KBM-7 (cell line): ENCODE results near the gene OPHN1.

Experiments used
- DNase-seq: peaks from one replicate; pipeline ENCODE4 v3.0.0-alpha.2; 2015
- in situ Hi-C: fragments of 300-500 bp; cut with MboI; formaldehyde crosslinking; loops from 2 replicates; pipeline ENCODE4 v1.14.3; 2020; ENCODE audit warnings: low sequenced_read_pairs, low pct_unique_long_range_greater_than_20kb, mixed read lengths

OPHN1 gene

DNA sequence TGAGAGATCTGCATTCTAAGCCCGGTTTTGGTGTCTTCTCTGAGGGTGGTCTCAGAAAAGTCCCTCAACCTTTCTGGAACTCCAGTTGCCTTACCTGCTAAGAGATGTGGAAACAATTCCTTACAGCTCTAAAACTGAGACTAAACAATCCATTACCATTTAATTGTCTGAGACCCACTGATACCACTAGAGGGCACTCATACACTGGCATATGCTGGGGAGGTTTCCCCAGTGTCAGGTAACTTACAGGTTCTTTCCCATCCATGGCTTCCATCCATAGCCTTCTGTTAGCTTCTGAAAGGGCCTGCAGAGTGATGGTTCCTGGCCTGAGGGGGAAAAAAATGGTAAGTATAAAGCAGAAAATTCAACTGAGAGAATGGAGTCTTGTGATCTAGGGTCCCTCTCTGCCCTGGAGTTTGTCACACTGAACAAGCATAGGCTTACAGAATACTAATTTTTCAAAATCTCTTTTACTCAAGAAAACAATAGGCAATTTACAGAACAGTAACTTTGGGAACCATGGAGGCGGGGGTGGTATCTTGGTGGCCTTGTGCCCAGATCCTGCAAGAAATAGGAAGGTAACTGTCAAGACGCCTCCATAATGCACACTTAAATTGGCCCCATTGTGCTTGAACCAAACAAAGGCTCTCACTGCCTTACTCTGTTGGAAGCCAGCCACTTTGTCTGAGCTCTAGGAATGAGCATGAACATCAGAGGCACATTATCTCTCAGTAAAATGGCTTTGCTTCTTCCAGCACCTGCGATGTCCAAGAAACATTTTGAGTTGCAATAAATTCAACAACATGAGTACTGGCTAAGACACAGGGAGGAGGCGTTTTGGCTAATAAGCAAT lies 236.1 kb downstream of the OPHN1 start:
- peak; percentile 67 for DNase-seq
- in situ Hi-C loops, result loop anchor here (25.0 kb wide), 2 partner anchors 265 to 515 kb away; no protein-coding TSS in a partner anchor

DNA sequence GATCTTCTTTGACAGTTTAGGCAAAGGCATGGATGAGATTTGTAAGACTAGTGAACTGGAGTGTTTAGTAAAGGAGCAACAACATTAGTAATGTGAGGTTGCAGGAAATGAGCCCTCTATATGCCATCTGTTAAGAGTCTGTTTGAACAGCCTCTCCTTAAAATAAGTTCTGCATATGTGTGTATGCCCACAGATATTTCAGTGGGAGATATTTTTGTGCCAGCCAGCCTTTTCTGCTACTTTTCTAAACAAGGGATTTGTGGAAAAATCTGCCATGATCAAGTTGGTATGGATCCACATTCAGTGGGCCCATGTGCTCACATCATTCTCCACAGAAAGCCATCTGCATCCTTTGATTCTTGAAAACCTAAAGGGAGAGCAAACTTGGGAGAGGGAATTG lies 237.7 kb downstream of the OPHN1 start:
- no peak for DNase-seq
- in situ Hi-C loops, result loop anchor here (25.0 kb wide), 2 partner anchors 267 to 517 kb away; no protein-coding TSS in a partner anchor

DNA sequence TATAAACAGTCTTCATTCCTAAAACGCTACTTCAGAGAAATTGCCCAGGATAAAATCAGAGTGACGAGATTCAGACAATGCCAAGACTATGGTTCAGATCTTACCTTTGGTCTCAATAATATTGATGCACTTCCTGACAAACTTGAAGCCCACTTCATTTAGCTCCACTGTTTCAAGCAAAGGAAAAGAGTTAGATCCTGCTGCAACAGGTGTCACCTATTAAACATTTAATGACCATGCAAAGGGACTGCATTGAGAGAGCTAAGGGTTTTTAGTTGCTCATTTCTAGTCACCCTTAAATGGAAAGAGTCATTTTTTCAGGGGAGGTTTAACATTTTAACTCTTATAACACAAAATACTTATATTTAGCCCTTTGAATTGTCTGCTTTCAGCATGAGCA lies 239.5 kb downstream of the OPHN1 start:
- no peak for DNase-seq
- in situ Hi-C loops, result loop anchor here (25.0 kb wide), 2 partner anchors 269 to 519 kb away; no protein-coding TSS in a partner anchor

DNA sequence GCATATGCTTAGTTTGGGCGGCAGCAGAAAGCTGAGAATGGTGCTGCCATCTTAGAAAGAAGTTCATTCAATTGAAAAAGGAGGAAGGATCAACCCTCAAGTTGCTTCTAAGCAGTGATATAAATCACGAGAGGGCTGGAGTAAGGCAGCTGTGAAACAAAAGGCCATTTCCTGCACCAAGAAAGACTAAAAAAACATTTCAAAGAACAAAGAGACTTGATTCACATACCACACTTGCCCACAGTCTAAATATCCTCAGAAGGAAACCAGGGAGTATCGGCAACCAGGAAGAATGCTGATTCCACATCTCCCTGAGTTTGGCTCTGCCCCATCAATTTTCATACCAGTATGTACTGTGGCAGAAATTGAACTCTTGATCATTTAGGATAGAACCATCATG lies 240.1 kb downstream of the OPHN1 start:
- in situ Hi-C loops, result loop anchor here (25.0 kb wide), 2 partner anchors 269 to 519 kb away; no protein-coding TSS in a partner anchor
- DNase-seq, result no peak

DNA sequence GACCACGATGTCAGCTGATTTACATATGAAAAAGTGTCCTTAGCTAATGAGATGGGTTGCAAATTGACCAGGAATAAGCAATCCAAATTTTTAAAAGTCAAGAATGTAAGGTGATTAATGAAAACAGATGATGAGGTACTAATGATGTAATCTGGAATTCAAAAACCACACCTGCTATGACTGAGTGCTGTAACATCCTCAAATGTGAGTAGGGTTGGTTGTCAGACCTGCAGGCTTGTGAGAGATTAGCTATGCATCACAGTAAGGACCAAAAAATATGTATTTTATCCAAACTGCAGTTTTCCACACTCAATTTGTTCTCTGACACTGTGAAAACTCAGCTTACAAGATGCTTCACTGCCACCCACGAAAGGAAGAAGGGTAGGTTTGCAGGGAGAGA lies 242.5 kb downstream of the OPHN1 start:
- in situ Hi-C loops, result loop anchor here (25.0 kb wide), 2 partner anchors 272 to 522 kb away; no protein-coding TSS in a partner anchor

DNA sequence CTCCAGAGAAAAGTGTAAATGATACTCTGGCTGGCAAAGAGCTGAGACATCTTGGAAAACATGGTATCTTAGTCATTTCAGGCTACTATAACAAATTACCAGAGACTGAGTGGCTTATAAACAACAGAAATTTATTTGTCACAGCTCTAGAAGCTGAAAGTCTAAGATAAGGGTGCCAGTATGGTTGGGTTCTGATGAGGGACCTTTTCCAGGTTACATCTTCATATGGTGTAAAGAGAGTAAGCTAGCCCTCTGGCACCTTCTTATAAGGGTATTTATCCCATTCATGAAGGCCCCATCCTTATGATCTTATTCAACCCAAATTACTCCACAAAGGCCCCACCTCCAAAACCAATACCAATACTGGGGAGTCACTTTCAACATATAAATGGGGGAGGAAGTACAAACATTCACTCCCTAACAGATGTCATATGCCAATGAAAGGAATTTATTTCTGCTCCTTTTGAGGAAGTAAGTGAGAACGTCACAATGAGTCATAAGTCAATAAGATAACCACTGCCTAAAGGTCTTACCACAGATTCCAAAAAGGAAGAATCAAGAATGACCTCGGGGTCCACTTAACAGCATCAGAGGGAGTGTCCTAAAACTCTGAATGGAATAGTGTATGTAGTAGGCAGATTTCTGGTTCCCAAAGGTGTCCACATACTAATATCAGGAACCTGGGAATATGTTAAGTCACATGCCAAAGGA lies 246.6 kb downstream of the OPHN1 start:
- in situ Hi-C loops, result loop anchor here (25.0 kb wide), 2 partner anchors 276 to 526 kb away; no protein-coding TSS in a partner anchor
- peak; percentile 81 for DNase-seq

More for the DNA sequence above, 242.5 kb downstream of the OPHN1 start:
- no peak for DNase-seq

DNA sequence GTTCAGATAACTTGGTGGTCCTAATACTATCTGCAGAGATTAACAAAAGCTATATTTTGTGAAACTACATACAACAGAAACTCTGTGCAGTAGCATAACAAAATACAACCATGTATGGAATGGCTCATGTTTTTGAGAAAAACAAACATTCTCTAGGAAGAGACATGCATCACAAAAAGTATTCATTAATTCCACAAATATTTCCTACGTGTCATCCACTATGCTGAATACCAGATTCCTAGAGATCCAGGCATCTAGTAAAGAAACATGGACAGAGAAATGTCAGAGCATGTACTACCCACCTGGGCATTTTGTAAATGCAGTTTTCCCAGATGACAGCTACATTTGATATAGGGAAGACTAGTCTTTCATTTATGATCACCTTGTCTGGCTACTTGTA lies 248.1 kb downstream of the OPHN1 start:
- in situ Hi-C loops, result loop anchor here (25.0 kb wide), 2 partner anchors 277 to 527 kb away; no protein-coding TSS in a partner anchor
- no peak for DNase-seq

DNA sequence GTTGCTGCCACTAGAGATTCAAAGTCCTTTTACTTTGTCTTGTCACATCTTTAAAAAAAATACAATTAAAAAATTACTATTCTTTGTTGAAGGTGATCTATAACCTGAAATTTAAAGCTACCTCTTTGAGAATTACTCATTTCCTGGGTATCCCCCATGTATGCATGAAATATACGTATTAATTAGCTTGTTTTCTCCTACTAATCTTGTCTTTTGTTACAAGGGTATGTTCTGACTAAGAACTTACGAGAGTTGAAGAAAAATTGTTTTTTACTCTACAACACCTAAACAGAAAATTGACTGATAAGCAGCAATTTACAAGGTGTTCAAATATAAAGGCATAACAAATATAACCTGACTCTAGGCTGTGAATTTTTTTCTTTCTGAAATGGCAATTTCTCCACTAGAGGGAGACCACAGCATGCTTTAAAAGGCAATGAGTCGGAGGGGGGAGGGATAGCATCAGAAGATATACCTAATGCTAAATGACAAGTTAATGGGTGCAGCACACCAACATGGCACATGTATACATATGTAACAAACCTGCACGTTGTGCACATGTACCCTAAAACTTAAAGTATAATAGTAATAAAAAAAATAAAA lies 249.6 kb downstream of the OPHN1 start:
- peak; percentile 63 for DNase-seq
- in situ Hi-C loops, result loop anchor here (25.0 kb wide), 2 partner anchors 279 to 529 kb away; no protein-coding TSS in a partner anchor

DNA sequence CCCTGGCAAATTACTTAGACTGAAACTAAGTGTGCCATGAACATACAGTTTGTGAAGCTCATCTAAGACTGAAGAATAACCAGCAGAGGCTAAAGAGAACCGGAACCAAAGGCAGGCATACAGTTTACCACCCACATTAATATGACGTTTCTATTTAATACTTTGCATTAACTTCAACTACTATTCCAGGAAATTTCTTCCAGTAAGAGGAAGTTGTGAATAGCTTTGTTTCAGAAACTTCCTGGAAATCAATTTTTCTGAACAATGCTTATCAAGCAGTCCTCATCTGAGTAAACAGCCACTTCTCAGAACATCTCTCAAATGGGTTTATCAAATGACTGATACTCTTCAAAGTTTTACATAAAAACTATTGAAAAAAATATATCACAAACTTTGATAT lies 252.7 kb downstream of the OPHN1 start:
- in situ Hi-C loops, result loop anchor here (25.0 kb wide), 2 partner anchors 282 to 532 kb away; no protein-coding TSS in a partner anchor
- peak; percentile 21 for DNase-seq

DNA sequence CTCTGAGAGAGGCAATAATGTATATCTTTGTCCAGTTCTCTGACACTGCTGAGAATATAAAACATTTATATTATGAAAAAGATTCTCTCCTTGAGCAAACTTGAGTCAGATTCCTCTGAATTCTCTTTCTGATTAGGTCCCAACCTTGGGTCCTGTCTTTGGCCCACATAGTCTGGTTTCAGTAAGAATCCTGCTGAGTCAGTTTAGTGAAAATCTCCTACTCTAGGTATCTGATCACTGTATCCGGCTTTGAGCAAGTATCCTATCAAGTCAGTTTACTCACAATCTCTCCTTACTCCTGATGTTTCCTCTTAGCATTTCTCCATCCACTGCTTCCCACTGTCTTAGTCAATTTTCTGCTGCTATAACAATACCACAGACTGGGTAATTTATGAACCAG lies 253.9 kb downstream of the OPHN1 start:
- DNase-seq, result no peak
- in situ Hi-C loops, result loop anchor here (25.0 kb wide), 2 partner anchors 283 to 533 kb away; no protein-coding TSS in a partner anchor

DNA sequence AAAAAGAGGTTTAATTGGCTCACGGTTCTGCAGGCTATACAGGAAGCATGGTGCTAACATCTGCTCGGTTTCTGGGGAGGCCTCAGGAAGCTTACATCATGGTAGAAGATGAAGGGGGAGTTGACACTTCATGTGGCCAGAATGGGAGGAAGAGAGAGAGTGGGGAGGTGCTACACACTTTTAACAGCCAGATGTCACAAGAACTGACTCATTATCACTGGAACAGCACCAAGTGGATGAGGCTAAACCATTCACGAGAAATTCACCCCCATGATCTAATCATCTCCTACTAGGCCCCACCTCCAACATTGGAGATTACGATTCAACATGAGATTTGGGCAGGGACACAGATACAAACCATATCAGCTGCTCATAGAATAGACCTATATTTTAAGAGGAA lies 255.8 kb downstream of the OPHN1 start:
- peak; percentile 47 for DNase-seq
- in situ Hi-C loops, result loop anchor here (25.0 kb wide), 2 partner anchors 285 to 535 kb away; no protein-coding TSS in a partner anchor

DNA sequence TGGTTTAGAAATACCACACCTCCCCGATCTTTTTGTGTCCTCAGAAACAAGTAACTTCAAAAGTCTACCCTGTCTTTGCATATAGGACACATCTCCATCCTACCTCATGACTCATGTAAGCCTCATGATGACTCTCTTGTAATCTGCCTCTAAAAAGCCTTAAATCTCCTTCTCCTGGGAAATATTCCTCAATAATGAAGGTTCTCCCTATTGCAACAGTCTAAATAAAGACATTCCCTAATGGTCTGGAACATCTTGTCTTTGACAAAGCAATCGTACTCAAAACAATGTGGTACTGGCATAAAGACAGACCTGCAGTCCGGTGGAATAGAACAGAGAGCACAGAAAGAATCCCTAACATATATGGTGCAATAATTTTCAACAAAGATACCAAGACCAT lies 257.7 kb downstream of the OPHN1 start:
- in situ Hi-C loops, result loop anchor here (25.0 kb wide), 2 partner anchors 287 to 537 kb away; no protein-coding TSS in a partner anchor
- DNase-seq, result no peak

DNA sequence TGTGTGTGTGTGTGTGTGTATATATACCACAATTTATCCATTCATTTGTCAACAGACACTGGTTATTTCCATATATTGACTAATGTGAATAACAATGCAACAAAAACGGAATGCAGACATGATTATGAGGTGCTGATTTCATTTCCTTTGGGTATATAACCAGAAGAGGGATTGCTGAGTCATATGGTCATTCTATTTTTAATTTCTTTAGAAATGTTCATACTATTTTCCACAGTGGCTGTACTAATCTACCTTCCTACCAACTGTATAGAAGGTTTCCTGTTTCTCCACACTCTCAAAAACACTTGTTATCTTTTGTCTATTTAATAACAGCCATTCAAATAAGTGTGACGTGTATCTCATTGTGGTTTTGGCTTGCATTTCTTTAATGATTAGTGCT lies 269.9 kb downstream of the OPHN1 start:
- in situ Hi-C loops, result no loop called here
- DNase-seq, result peak; percentile 32

DNA sequence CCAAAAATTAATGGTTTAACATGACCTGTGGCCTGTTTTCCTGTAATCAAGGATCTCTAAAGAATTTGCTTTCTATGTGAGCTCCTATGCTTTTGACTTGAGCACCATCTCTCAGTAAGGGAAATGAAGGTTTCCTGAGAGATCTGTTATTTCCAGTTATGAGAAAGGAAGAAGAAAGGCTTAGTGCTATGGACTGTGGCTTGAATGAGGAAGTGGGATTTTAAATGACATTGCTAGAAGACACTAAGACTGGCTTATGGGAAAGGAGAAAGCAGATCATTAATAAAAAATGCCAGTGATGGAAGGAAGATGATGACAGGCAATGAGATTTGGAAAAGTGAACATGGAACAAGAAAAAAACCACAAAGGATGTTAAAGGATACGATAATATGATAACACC lies 285.4 kb downstream of the OPHN1 start:
- in situ Hi-C loops, result no loop called here
- DNase-seq, result peak; percentile 57

DNA sequence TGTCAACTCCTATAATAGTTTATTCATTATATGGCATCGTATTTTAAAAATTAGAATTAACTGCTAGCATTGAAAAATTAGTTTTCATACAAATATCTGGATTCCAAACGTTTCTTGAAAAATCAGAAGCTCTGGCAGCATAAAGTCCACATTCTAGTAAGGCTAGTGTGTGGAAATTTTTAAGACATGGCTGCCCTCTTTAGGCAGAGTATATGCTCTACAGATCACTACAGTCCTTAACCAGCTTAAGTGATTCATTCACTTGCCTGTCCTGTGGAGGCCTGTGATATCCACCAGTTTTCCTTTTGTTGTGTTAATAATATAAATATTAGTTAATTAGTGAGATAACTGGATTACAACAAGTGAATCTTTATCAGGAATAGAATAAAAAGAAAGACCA lies 287.2 kb downstream of the OPHN1 start:
- in situ Hi-C loops, result no loop called here
- DNase-seq, result peak; percentile 59

DNA sequence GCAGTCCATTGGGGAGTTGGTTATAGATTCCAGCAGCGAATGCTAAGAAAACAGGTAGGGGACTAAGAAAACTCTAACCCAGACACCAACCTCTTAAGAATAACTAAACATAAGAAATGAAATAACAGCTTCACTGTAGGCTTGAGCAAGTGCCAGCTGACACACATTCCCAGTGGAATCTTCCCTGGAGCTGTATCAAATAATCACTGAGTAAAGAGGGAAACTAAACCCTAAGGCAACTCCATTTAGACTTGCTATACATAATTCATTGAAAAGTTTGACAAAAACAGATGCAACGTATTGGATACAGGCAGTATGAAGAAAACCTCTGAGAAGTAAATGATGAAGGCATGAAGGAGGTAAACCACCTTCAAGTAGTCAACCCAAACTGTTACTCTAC lies 293.5 kb downstream of the OPHN1 start:
- no peak for DNase-seq
- in situ Hi-C loops, result no loop called here

DNA sequence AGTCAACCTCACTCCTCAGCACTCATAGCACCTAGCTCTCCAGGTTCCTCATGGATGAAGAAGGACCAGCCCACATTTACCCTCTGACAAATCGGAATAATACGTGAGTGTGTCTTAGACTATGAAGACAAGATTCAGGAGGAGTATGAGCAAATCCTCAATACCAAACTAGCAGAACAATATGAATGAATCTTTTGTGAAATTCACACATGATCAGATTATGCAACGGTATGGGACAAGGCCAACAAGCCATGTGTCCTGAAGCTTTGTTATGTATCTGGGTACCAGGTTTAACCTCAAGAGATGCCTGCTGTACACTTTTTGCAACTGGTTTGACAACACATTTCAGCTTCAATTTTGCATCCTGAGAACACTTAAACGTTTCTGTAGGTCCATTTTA lies 300.1 kb downstream of the OPHN1 start:
- in situ Hi-C loops, result no loop called here
- no peak for DNase-seq

DNA sequence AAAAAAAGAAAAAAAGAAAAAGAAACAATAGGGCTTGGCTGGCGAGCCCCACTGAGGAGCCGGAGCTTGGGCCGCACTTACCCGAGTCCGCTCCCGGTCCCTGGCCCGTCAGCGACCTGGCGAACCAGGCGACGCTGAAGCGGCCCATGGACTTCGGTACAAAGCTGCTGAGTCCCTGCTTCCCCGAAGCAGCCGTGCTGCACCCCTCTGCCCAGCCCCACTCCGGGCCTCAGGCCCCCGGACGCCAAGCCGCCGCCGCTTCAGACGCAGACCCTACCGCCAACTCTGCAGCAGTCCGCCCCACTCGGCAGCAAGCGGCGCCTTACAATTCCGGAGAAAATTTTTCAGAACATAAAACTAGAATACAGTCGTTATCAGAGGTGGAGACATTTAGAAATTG lies 300.5 kb downstream of the OPHN1 start:
- no peak for DNase-seq
- in situ Hi-C loops, result no loop called here

DNA sequence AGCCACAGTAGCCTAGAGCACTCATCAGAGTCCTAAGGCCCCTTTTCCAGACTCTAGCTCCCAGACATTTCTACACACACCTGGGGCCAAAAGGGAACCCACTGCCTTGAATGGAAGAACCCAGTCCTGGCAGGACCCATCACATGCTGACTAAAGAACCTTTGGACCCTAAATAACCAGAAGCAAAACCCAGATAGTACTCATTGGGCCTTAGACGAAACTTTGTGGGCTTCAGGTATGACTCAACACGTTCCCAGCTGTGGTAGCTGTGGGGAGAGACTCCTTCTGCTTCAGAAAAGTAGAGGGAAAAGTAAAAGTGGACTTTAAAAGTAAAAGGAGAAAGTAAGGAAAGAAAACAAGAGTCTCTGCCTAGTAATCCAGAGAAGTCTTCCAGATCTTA lies 311.5 kb downstream of the OPHN1 start:
- in situ Hi-C loops, result no loop called here
- DNase-seq, result no peak
